ENCODE data around the gene MRPL38. TPM values are rescaled to one million over a fixed set of nuclear protein-coding genes. Genes with fewer than 3 reads are reported as not detected.
"Not testable (repeated sequence)": the region's sequence is repeated elsewhere in the genome, so short reads cannot be mapped to it uniquely, and the experiment has no call there.

Gene MRPL38
- total RNA-seq, 2 donors from 2014 or later, result 88.6 to 190 TPM

DNA sequence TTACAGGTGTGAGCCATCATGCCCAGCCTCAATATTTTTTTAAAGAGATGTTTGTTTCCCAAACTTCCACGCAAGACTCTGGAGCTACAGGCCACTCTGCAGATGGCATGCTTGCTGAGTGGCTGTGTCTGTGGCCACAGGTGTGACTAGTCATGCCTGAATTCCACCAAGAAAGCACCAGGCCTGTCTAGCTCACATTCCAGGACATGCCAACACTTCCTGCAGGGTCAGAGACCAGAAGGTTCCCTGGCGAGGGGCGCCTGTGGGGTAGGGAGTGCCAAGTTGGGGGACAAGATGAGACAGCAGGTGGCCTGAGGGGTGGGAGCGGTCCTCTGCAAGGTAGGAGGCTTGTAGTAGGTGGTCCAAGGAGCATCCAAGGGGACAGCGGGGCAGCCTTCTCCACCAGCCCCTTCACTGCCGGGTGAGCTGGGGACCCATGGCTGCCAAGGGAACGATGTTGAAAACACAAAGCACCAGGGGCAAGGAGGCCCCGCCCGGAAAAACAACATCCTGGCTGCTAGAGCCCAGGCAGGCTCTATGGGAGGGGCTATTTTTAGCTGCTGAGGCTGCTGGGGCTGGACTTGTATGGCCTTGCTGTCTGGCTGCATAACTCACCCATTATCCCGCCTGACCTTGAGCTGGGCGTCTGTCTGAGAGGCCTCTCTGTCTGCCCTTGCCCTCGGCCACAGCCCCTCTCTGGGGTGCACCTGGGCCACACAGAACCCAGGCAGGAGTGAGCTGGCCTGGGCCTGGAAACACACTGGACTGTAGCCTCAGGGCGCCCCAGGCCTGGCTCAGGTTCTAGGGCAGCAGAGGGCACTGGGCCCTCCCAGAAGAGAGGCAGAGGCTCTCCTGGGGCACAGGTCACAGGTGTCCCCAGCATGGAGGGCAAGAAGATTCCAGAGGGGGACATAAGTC is 32.0 kb downstream of the MRPL38 start:
- peak overlapping the region; percentile 57 to 82 for H3K9ac ChIP-seq (ENCODE audit: low read depth in 2 of 2, low read length in 2 of 2)
- TF ChIP-seq, protein P1, sequence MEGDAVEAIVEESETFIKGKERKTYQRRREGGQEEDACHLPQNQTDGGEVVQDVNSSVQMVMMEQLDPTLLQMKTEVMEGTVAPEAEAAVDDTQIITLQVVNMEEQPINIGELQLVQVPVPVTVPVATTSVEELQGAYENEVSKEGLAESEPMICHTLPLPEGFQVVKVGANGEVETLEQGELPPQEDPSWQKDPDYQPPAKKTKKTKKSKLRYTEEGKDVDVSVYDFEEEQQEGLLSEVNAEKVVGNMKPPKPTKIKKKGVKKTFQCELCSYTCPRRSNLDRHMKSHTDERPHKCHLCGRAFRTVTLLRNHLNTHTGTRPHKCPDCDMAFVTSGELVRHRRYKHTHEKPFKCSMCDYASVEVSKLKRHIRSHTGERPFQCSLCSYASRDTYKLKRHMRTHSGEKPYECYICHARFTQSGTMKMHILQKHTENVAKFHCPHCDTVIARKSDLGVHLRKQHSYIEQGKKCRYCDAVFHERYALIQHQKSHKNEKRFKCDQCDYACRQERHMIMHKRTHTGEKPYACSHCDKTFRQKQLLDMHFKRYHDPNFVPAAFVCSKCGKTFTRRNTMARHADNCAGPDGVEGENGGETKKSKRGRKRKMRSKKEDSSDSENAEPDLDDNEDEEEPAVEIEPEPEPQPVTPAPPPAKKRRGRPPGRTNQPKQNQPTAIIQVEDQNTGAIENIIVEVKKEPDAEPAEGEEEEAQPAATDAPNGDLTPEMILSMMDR (IDR thresholded peaks at IDR 0.05), result no peak
- no peak overlapping the region for H3K4me3 ChIP-seq
- intact Hi-C loops (cut with DNase I), result no loop called here
- peaks cover 22% of the 10 kb centered on the region for H3K4me1 ChIP-seq
- no peaks in the 10 kb centered on the region for H3K27me3 ChIP-seq
- DNase-seq, result peak; percentile 87
- peaks cover 5% of the 10 kb centered on the region for H3K36me3 ChIP-seq
- peak overlapping the region; percentile 90 for H3K27ac ChIP-seq
- no peaks in the 10 kb centered on the region for H3K9me3 ChIP-seq

DNA sequence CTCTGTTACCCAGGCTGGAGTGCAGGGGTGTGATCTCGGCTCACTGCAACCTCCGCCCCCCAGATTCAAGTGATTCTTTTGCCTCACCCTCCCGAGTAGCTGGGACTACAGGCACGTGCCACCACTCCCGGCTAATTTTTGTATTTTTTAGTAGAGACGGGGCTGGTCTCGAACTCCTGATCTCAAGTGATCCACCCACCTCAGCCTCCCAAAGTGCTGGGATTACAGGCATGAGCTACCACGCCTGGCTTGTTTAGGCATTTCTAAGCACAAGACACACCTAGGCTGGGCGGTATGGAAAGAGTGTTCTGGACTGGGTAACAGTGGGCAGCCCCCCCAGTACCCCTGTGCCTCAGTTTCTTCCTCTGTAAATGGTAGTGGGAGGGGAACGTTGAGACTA is 34.5 kb downstream of the MRPL38 start:
- DNase-seq; intact Hi-C loops (cut with DNase I); H3K27me3 ChIP-seq; H3K4me3 ChIP-seq; H3K9me3 ChIP-seq; H3K4me1 ChIP-seq; H3K36me3 ChIP-seq: not testable (repeated sequence)
- Histone ChIP-seq H3K9ac (ENCODE audit: low read depth in 2 of 2, low read length in 2 of 2) (peak overlapping the region in 1 of 2 donors; percentile 6), H3K27ac (peak overlapping the region; percentile 72)

DNA sequence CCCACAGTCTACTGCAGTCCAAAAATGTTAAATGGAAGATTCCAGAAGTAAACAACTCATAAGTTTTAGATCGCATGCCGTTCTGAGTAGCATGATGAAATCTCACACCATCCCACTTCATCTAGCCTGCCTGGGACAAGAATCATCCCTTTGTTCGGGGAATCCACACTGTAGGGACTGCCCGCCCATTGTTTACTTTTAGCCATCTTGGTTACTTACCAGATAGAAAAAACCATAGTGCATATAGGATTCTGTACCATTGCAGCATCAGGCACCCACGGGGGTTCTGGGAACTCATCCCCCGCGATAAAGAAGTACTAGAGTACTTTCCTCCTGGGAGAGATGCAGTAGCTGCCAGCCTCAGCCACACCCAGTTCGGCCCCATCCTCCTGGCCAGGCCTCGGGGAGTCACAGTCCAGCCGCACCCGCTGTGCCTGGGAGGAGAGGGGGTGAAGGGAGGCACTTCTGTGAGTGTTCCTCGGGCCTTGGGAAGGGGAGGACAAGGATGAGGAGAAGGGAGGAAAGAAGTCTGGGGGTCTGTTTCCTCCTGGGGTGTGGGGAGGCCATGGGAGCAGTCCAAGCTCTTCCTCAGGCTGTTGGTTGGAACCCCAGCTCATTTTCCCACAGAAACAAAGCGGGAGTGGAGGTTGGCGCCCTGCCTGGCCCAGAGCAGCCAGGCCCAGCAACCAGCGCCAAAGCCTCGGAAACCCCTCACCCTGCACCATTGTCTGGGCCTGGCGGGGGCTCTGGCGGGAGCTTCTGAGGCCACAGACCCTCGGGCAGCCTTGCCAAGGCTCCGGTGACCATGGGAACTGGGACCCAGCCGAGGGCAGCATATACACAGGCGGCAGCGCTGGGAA is 35.2 kb downstream of the MRPL38 start:
- peak overlapping the region in 1 of 2 donors; percentile 6 for H3K9ac ChIP-seq (ENCODE audit: low read depth in 2 of 2, low read length in 2 of 2)
- no peaks in the 10 kb centered on the region for H3K9me3 ChIP-seq
- peaks cover 5% of the 10 kb centered on the region for H3K36me3 ChIP-seq
- H3K27me3 ChIP-seq, result no peaks in the 10 kb centered on the region
- peak overlapping the region; percentile 72 for H3K27ac ChIP-seq
- TF ChIP-seq, protein P1 (IDR thresholded peaks at IDR 0.05), result no peak
- intact Hi-C loops (cut with DNase I), result no loop called here
- H3K4me1 ChIP-seq, result peaks cover 10% of the 10 kb centered on the region
- peak; percentile 80 for DNase-seq
- no peak overlapping the region for H3K4me3 ChIP-seq

DNA sequence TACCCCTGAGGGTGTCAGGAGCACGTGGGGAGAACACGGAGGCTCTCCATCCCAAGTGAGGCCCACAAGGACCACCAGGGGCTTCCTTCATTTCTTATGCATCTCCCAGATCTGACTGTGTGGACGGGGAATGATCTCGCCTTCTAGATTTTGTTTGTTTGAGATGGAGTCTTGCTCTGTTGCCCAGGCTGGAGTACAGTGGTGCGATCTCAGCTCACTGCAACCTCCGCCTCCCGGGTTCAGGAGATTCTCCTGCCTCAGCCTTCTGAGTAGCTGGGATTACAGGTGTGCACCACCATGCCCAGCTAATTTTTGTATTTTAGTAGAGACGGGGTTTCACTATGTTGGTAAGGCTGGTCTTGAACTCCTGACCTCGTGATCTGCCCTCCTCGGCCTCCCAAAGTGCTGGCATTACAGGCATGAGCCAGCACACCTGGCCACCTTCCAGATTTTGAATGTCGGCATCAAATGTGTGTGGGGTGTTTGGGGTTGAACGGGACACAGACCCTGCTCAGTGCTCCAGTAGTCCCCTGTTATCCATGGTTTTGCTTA is 35.9 kb downstream of the MRPL38 start:
- intact Hi-C loops (cut with DNase I); H3K4me3 ChIP-seq; DNase-seq; H3K9me3 ChIP-seq; H3K4me1 ChIP-seq; H3K9ac ChIP-seq (ENCODE audit: low read depth in 2 of 2, low read length in 2 of 2); H3K27me3 ChIP-seq; H3K36me3 ChIP-seq: not testable (repeated sequence)
- peak overlapping the region; percentile 72 for H3K27ac ChIP-seq

DNA sequence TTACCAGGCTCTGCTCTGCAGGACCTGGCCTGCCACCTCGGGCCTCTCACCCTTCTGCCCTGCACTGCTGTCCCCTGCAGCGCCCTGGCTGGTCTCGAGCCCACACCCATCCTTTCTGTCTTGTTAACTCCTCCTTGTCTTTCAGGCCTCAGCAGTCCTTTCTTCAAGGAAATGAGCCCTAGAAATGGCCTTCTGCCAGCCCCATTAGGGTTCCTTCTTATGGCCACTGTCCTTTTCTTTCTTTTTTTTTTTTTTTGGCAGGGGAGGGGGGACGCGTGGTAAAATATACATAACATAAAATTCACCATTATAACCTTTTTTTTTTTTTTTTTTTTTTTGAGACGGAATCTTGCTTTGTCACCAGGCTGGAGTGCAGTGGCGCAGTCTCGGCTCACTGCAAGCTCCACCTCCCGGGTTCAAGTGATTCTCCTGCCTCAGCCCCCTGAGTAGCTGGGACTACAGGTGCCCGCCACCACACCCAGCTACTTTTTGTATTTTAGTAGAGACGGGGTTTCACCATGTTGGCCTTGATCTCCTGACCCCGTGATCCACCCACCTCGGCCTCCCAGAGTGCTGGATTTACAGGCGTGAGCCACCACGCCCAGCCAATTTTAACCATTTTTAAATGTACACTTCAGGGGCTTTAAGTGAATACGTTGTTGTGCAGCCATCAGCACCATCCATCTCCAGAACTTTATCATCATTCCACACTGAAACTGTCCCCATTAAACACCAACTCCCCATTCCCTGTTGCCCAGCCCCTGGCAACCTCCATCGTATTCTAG is 39.1 kb downstream of the MRPL38 start:
- intact Hi-C loops (cut with DNase I); H3K4me3 ChIP-seq; H3K27me3 ChIP-seq; H3K9ac ChIP-seq (ENCODE audit: low read depth in 2 of 2, low read length in 2 of 2); H3K36me3 ChIP-seq; H3K9me3 ChIP-seq; DNase-seq; H3K27ac ChIP-seq; H3K4me1 ChIP-seq: not testable (repeated sequence)

DNA sequence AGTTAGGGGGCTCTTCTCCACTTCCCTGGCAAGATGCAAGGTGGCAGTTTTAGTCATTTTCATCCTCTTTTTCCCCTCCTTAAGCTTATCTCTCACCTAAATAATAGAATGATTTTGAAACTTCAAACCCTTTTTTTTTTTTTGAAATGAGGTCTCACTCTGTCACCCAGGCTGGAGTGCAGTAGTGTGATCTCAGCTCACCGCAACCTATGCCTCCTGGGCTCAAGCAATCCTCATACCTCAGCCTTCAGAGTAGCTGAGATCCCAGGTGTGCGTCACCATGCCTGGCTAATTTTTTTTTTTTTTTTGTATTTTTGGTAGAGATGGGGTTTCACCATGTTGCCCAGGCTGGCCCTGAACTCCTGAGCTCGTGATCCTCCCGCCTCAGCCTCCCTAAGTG is 39.8 kb downstream of the MRPL38 start:
- H3K36me3 ChIP-seq; intact Hi-C loops (cut with DNase I); H3K9ac ChIP-seq (ENCODE audit: low read depth in 2 of 2, low read length in 2 of 2); H3K27me3 ChIP-seq; H3K4me1 ChIP-seq; H3K4me3 ChIP-seq; H3K9me3 ChIP-seq; DNase-seq: not testable (repeated sequence)
- H3K27ac ChIP-seq, result peak overlapping the region; percentile 42

DNA sequence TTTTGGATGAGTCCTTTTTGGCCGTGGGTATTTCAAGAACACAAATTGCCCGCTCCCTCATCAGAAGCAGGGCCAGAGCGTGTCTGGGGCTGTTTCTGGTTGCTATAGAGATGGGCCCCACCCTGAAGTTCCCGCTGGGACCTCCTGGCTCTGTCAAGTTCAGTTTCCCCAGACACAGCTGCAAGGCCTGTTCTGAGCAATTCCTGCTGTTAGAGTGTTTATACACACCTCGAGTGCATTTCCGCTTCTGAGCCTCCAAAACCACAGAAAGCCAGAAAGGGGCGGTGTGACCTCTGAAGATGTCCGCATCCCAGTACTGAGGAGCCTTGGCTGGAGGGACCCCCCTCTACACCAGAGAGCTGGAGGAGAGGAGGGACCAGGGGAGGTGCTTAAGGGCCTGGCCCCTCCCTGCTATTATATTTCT is 40.2 kb downstream of the MRPL38 start:
- Histone ChIP-seq H3K27ac (peak overlapping the region; percentile 42), H3K9ac (ENCODE audit: low read depth in 2 of 2, low read length in 2 of 2) (peak overlapping the region; percentile 14 to 40), H3K9me3 (no peaks in the 10 kb centered on the region), H3K4me1 (peaks cover 3% of the 10 kb centered on the region), H3K27me3 (no peaks in the 10 kb centered on the region), H3K36me3 (no peaks in the 10 kb centered on the region), H3K4me3 (no peak overlapping the region)
- peak; percentile 58 for DNase-seq
- TF ChIP-seq, protein P1 (IDR thresholded peaks at IDR 0.05), result no peak
- intact Hi-C loops (cut with DNase I), result no loop called here
